GM21423 (cell line): ENCODE measurements around the gene RALB.
"Not testable (repeated sequence)": the region's sequence is repeated elsewhere in the genome, so short reads cannot be mapped to it uniquely, and the experiment has no call there.

ENCODE experiments used
- ATAC-seq: cut with Tn5 transposase; IDR thresholded peaks from one replicate; pipeline ENCODE4 v1.9.1; 2021; ENCODE audit warnings: mild to moderate bottlenecking, moderate library complexity; ENCODE audit not compliant: unreplicated experiment

The RALB gene

DNA sequence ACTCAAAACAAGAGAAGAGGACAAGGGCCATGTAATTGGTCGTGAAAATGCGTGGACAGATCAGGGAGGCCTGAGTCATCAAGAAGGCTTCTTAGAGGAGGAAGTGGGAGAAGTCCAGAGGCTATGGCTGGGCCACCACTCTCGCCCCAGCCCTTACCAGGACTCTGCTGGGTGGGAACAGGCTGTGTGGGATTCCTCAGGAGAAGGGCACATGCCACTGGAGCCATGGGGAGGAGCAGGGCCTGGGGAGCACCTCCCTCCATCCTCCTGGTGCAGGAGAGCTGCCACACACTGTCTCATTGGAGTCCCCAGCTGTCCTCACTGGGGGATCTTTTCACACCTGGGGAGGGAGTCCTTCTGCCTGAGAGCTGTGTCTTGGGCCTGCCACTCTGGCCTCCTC is 9.4 kb upstream of the RALB start:
- ATAC-seq = no peak

GRCh38 chr2:120243875-120244553 is 8.6 kb upstream of the RALB start:
- ATAC-seq = no peak

- ATAC-seq = no peak
These were observed 7.8 kb upstream of the RALB start for GRCh38 chr2:120244656-120245519.

DNA sequence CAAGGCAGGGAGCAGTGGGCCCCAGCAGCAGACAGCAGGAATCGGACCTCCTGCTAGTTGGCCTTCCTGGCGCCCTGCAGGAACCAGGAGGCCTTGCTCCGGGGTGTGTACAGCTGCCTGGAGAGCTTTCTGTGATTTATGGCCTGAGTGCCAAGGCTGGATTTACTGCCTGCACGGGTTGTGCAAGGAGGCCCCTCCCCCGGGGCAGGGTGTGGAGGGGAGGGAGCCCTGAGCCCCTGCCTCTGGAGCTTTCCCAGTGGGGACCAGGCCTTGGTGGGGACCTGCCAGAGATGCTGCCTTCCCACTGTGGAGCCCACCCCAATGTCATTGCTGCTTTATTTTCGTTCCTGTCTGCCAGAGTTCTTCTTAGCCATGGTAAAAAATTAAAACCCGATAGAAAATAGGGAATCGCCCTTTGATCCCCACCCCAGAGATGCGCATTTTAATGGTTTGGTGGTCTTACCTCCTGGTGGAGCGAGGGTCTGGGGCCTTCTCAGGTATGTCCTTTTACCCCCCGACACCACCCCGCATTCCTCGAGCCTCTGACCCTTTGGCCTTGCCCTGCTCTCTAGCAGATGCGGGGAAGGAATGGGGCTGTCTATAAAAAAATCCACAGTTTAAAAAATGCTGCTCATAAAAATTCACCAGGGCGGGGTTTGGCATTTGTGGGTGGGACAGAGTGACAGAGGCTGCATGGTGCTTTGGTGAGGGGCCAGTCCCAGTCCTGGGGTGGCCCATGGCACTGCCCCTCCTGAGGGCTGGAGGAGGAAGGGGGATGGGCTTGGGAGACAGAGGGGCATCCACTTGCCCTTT is 6.9 kb upstream of the RALB start:
- no peak for ATAC-seq

- no peak for ATAC-seq
These were observed 5.9 kb upstream of the RALB start for GRCh38 chr2:120246546-120247300.

GRCh38 chr2:120247851-120248250 is 4.8 kb upstream of the RALB start:
- no peak for ATAC-seq

DNA sequence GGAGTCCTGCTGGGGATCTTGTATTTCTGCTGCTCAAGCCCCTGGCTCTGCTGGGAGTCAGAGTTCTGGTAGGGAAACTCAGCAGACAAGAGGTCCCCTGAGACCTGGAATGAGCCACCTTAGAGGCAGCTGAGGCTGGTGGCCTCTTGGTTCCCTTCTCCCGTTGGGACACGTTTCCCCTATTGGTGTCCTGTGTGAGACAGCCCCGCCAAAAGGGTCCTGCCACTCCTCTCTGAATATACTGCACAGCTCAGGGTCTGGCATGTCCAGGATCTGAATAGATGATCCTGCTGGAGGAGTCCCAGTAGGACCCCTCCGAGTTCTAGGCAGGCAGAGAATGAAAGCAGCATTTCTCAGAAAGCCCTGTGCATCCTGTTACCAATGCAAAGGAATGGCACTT is 2.0 kb upstream of the RALB start:
- ATAC-seq = no peak

DNA sequence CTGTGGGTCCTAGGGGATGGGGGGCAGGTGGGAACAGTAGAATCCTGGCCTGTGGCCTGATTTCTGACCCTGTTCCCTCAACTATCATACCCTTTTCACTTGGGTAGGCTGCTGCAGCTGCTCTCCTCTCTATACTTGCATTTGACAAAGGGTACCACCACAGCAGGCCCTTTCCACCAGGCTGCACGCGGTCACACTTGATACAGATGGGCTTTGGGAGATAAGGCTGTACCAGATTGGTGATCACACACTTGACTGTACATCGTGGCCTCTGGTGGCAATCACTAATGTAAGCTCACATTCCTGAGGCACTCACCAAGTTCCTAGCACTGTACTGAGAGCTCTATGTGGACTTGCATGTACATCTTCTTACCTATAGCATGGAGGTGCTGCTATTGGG is 1.6 kb upstream of the RALB start:
- no peak for ATAC-seq

GRCh38 chr2:120251880-120252224 is 800 bp upstream of the RALB start:
- ATAC-seq = no peak

DNA sequence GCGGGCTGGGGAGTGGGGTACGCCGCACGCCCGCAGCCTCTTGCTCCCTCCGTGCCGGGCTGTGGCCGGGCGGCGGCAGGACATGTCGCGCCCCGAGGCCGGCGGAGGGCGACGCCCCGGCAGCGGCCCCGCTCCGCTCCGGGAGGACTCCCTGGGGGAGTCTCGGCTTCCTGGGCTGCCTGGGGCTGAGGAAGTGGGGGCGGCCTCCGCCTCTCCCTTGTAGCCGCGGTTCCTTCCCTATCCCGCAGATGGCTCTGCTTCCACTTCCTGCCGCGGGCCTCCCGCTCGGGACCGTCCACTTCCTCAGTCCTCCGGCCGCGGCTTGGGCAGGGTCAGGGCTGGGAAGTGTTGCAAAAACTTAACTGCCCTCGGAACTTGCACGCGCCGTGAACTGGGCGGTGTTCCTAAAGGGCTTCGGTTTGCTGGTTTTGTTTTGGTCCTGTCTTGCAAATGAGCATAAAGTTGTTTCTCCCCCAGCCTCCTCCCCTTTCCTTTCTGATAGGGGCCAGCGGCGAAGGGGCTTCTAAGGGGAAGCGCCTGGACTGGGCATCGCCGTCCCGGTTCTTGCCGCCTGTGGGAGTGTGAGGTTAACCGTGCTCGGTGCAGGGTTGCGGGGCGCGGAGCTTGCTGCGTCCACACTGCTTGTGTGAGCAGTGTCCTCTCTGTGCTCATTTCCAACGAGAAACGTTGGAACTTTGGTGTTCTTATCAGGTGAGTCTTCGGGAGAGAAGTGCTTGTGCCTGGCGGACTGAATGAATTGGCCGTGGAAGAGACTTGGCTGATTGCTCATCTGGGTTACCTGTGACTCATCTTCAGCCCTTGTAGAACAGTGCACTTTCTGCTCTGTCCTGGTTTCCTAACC is 600 bp downstream of the RALB start:
- ATAC-seq = peak; percentile 31

GRCh38 chr2:120254178-120254577 is 1.5 kb downstream of the RALB start:
- ATAC-seq = no peak

DNA sequence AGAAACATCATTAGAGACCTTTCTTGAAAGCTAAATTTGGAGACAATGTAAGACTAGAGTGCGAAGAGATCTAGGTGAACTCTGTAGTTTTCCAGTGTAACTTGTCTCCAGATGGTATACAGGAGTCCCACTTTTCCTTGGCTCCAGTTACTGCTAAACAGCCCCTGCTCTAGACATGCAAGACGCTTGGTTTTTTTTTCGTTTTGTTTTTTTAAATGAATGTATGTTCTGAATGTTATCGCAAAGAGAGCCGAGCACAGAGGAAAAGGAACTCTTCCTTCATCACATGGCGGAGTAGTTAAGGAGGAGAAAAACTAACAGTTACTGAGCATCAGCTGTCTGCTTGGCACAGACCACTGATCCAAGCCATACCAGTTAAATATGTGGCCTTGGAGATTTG is 2.4 kb downstream of the RALB start:
- no peak for ATAC-seq

GRCh38 chr2:120255986-120256650 is 3.5 kb downstream of the RALB start:
- ATAC-seq = no peak

- ATAC-seq = no peak
These were observed 4.0 kb downstream of the RALB start for GRCh38 chr2:120256651-120257000.

GRCh38 chr2:120257522-120257921 is 4.9 kb downstream of the RALB start:
- ATAC-seq = no peak

DNA sequence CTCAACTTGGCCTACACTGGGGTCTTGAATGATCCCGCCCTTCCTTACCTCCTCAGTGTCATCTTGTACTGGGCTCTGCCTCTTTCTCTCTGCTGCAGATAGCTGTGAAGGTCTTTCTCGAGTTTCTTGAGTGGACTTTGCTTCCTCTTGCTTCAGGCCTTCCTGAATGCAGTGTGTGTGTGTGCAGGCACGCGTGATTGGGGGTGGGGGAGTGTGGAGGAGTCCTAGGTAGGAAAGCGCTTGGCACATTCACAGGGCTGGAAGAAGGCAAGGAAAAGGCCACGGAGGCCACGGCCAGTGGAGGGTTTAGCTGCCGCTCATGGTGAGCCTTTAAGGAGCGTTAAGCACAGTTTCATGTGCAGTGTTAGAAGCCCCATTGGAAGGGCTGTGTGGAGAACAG is 5.5 kb downstream of the RALB start:
- ATAC-seq = no peak

DNA sequence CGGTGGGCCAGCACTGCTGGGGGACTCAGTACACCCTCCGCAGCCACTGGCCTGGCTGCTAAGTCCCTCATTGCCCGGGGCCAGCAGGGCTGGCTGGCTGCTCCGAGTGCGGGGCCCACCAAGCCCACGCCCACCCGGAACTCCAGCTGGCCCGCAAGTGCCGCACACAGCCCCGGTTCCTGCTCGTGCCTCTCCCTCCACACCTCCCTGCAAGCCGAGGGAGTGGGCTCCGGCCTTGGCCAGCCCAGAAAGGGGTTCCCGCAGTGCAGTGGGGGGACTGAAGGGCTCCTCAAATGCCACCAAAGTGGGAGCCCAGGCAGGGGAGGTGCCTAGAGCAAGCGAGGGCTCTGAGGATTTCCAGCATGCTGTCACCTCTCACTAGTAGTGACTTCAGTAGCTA is 7.3 kb downstream of the RALB start:
- not testable (repeated sequence) for ATAC-seq

DNA sequence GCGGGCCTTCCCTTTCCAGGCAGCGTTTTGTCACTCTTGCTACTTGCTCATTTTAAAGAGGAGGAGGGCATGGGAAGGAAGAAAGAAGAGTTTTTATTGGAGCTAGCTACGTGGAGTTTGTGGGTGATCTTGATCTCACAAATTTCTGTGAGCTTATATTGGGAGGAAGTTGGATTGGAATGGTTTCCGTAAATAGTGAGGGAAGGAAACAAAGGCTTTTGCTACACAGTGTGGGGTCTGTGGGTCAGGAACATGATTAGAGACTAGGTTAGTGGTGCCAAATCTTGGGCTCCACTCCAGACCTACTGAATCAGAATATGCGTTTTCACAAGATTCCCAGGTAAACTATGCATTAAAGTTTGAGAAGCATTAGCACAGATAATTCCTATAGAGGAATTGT is 8.1 kb downstream of the RALB start:
- ATAC-seq = no peak

DNA sequence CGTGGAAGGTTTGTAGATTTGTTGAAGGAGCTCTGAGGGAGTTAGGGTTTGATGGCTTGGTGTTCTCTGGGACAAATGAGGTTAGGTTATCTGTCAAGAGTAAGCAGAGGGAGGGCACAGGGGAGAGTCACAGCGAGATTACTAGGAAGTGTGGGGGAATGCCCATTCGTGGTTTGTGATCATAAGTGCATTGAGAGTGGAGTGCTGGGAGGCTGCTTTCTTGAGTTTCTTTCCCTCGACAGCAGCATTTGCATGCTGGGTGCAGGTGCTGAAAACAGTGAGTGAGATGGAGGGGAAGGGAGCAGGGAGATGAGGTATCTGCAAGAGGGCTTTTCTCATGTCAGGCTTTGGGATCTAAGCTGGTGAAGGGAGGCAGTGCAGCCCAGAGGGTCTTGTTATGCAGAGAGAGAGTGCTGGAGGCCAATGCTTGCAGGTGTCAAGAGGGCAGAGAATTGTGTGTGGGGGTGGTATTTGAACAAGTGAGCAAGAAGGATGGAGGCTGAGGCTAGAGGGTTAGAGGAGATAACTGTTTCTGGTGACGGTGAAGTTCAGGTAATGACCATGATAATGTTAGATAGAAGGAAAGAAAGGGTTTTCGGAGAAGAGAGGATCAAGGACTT is 8.8 kb downstream of the RALB start:
- peak; percentile 68 for ATAC-seq
